SK-N-DZ (cell line): ENCODE measurements around the gene GRIK3.

Source experiments
- DNase-seq: peaks from one replicate; pipeline ENCODE4 v3.0.0-alpha.2; 2015; ENCODE audit warnings: low spot score

Gene GRIK3

DNA sequence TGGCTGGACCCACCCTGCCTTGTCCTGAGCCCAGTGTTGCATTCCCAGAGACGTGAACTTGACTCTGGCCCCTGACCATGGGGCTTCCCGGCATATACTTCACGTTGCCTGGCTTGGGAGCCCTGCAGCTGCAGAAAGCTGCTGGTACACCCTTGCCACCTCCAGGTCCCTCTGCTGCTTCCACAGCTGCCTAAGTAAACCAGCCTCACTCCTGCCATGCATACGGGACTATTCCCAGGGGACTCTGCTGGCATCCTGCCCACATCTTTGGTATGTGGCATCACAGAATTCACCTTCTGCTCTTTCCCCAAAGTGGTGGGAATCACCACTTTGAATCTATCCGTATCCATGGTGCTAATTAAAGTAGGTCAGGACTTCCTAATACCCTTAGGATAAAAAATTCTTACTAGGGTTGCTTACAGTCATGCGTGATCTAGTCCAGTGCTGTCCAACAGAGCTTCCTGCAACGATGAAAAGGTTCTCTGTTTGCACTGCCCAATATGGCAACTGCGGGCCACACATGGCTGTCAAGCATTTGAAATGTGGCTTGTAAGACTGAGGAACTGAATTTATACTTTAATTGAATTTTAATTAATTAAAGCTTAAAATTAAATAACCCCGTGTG lies 203.0 kb downstream of the GRIK3 start:
- no peak for DNase-seq

DNA sequence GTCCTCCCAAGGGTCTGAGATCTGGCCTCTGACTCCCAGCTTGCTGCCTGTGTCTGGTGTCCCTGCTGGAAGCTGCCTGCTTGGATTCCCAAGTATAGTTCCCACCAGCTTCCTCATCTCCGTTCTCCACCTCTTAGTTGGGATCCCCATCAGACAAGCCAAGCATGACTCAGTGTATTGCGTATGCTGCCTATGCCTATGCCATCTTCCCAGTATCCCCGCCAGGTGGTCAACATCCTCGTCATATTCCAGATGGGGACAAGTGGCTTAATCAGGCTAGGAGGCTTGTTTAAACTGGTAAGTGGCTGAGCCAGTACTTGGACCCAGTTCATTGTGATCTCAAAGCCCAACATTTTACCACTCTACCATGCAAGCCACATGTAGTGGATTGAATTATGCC lies 204.4 kb downstream of the GRIK3 start:
- no peak for DNase-seq

GRCh38 chr1:36829066-36829465 lies 205.2 kb downstream of the GRIK3 start:
- no peak for DNase-seq

DNA sequence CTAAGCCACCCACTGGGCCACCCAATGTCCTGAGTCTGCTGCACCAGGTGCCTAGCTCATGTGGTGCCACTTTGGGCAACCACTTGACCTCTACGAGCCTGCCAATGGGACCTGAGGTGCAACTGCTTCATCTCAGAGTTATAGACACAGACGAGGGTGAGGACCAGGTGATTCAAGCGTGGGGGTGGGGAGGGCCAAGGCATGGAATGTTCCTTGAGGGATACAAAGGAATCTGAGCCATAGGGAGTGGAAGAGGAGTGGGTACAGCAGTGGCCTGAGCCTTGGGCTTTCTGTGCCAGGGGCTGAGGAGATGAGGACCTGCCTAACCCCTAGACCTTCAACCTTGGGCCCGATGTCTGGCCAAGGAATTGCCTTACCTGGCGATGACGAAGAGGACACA lies 209.1 kb downstream of the GRIK3 start:
- DNase-seq = no peak

DNA sequence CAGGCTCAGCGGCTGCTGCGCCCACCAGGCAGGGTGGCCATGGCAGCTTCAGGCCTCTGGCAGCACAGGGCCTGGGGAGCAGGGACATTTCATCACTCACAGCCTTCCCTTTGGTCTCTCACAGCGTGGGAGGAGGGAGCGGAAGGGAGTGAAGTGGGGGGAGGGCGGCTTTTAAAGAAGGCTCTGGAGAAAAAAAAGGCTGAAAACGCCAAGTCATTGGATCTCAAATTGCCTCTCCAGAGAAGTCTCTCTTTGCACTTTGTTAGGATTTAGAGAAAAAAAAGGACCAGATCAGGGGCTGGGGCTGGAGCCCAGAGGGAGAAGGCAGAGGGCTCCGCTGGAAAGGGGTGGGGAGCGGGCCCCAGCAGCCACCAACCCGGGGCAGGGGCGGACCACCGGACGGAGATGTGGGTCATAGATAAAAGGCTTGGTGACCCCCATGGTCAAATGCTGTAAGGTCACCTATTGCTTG lies 209.9 kb downstream of the GRIK3 start:
- no peak for DNase-seq

DNA sequence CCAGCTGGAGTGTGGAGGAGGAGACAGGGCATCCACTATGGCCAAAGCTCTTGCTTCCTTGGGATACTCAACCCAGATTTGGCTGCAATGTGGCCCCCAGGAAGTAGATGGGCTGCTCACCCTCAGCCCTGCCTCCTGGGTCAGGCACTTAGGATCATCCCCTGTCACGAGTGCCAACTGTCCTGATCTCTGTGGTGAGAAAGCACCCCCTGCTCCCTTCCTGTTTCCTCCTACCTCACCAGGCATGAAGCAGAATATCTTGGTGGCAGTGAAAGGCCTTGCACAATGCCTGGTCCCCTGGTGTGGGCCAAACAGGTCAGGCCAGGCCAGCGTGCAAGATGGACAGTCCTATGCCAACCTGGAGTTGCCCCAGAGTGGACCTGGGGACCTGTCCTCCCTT lies 211.7 kb downstream of the GRIK3 start:
- DNase-seq = no peak

DNA sequence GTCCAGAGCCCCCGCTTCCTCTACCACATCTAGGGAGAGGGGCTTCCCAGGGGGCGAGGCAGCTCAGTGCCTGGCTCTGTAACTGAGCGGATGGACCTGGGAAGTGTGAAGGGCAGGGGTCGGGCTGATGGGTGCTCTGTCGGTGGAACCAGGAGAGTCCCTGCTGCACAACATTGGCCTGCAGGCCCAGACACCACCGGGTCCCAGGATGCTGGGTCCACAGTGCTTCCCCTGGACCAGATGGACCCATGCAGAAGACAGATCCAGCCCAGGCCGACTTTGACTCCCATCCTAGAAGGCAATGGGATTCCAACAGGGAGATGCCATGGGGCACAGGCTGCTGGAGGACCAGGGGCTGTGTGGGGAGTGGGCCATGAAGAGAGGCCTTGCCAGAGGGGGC lies 212.9 kb downstream of the GRIK3 start:
- no peak for DNase-seq

DNA sequence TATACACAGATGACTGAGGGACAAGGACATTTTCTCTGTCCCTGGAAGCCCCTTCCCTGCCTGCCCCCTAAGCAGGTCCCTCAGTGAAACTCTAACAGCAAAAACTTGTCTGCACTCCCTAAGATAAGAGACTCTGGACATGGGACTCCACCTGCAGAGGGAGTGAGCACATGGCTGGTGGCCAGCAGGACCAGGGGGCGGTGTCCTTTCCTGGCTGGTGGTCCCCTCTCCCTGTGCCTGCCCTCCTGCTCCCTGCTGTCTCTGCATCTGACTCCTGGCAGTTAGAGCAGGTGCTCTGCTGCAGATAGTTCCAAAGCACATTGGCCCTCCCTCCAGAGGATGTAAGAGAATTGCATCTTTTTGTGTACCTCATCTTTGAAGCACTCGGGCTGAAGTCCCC lies 215.5 kb downstream of the GRIK3 start:
- DNase-seq = no peak

- DNase-seq = no peak
Observed at GRCh38 chr1:36816348-36816747, 218.0 kb downstream of the GRIK3 start.

- DNase-seq = no peak
Observed at GRCh38 chr1:36814774-36815173, 219.5 kb downstream of the GRIK3 start.

GRCh38 chr1:36814083-36814482 lies 220.2 kb downstream of the GRIK3 start:
- DNase-seq = no peak

- DNase-seq = no peak
Observed at GRCh38 chr1:36807262-36807661, 227.1 kb downstream of the GRIK3 start.

DNA sequence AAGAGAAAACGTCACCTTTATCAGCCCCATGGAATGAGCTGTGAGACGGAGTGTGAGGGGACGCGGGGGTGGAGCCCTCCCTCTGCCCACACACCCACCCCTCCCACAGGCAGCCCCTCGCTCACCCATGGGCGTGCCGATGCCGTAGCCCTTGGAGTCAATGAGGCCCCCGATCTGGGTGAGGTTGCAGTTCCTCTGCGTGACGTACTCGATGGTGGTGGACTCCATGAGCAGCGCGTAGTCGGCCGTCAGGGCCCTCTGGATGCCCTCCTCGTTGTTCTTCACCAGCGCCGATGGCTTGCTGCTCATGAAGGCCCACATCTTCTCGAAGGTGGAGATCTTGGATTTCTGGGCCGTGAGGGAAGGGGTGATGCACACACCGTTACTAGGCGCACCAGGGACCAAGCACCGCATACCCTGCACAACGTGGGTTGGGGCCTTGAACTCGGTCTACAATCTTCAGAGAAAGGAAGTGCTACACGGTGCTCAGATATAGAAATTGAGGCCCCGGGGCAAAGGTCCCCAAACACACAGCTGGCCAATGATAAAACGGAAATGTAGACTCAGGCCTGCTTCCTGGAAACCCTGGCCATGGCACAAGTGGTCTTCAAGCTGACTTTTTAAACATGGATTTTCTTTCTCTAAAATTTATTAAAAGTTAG lies 228.2 kb downstream of the GRIK3 start:
- no peak for DNase-seq

GRCh38 chr1:36804669-36805314 lies 229.5 kb downstream of the GRIK3 start:
- DNase-seq = no peak

DNA sequence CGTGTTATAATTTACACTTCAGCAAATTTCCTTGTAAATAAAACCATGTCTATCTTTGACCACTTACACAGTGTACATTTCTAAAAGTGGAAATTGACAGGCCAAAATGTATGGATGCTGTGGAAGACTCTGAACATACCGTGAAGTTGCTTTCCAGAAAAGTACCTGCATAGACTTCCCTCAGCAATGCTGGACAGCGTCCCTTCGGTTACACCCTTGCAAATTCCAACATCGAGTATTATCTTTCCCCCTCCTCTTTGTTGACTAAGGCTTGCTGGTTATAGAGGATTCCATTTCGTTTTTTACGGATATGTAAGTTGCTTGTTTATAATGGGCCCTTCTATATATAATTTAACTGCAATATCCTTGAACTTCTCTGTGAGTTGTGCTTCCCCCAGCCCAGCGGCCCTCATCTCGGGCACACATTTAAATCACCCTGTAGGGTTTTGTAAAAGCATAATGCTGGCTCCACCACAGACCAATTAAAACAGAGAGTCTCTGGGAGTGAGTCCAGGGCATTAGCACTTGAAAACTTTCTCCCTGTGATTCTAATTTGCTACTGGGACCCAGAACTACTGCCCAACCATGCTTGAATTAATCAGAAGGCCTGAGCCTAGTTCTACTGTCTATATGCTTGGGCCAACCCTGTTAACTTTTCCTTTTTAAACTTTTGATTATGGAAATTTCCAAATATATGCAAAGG lies 230.3 kb downstream of the GRIK3 start:
- DNase-seq = no peak

DNA sequence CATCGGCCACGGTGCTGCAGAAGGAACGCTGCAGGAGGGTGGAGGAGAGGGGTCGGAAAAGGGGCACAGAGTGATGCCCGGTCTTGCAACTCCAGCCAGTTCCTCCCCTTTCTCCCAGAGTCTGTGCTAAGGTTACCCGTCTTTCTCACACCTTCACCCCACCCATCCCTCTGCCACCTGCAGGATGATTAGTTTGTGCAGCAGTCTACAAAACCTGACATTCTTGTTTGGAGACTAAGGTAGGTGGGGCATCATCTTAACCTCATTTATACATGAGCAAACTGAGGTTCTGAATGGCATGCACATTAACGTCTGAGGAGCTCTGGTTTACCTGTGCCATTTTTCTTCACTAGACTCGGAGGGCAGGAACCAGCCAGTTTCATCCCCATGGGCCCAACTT lies 232.3 kb downstream of the GRIK3 start:
- no peak for DNase-seq

DNA sequence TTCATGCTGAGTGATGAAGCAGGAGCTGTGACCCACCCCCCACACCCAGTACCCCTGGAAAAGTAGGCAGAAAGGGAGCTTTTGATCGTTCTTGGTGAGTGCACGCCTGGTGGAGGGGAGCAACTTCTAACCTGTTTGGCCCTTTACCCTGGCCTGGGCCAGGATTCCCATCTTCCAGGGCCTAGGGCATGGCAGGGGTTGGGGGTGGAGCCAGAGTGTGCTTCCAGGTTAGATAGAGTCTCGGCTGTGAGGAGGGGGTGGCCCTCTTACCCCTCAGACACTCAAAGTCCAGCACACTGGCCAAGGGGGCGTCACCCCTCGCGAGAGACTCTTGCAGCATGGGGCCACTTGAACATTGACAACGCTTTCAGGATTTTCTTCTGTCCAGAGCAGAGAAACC lies 236.6 kb downstream of the GRIK3 start:
- no peak for DNase-seq

- DNase-seq = no peak
Observed at GRCh38 chr1:36796733-36797132, 237.6 kb downstream of the GRIK3 start.

DNA sequence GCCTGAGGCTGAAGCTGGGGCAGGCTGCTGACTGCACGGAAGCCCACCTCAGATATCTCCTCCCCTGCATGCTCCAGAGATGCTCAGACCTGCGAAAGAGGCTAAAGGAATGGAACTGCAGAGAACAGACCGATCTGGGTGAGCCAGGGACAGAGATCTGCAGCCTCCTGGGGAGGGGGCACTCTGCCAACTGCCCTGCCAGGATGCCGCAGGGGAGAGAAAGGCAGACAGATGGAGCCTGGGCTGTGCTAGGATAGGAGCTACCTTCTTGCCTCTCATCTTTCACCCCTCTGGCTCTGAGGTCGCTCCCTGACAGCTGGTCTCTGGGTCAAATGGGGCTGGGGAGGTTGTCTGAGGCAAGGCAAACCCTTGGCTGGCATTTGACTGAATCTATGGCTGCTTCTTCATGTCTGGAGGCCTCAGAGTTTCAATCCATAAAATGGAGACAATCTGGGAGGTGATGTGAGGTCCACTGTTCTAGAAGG lies 238.2 kb downstream of the GRIK3 start:
- DNase-seq = no peak

DNA sequence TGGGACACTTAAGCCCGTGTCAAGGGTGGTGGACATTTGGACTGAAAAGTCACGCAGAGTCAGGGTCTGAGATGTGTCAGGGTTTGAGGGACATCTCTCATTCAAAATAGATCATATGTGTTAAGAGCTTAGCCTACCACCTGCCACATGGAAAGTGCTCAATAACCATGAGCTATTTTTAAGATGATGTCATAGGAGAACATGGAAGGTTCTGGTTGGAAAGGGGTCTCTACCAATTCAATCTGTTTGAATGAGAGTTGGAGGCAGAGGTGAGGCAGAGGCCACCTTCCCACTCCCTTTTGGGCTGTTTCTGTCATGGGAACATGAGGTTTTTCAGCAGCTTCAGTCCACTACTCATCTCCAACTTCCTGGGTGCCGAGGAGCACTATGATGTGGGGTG lies 239.9 kb downstream of the GRIK3 start:
- no peak for DNase-seq

- DNase-seq = no peak
Observed at GRCh38 chr1:36793452-36793851, 240.9 kb downstream of the GRIK3 start.

GRCh38 chr1:36792292-36792691 lies 242.0 kb downstream of the GRIK3 start:
- DNase-seq = no peak
